Bone marrow (tissue), 2 donors: ENCODE data around the gene MYMX.

ENCODE experiments used
- DNase-seq, 2 donors: peaks; one replicate each; lab custom pipeline; 2025; lab: John Stamatoyannopoulos, UW

MYMX gene

GRCh38 chr6:44250718-44251123 is 34.0 kb downstream of the MYMX start:
- no peak for DNase-seq

GRCh38 chr6:44251576-44252524 is 35.1 kb downstream of the MYMX start:
- DNase-seq: no peak

DNA sequence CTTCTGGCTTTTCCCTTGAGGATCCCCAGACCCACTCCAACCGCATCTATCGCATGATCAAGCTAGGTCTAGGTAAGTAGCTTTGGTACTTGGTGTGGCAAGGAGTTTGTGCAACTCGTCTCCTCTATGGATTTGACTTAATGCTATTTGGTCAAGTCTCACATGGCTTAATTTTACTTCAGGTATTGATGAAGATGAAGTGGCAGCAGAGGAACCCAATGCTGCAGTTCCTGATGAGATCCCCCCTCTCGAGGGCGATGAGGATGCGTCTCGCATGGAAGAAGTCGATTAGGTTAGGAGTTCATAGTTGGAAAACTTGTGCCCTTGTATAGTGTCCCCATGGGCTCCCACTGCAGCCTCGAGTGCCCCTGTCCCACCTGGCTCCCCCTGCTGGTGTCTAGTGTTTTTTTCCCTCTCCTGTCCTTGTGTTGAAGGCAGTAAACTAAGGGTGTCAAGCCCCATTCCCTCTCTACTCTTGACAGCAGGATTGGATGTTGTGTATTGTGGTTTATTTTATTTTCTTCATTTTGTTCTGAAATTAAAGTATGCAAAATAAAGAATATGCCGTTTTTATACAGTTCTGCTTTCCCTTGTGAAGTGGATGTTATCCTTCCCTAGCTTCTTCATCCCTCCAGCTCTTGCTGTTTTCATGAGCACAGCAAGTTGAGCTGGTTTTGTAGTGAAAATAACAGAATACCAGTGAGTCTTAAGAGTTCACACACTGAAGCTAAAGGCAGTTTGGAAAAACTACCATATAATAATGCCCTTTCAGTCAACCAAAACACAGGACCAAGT is 36.8 kb downstream of the MYMX start:
- peak; percentile 7 to 38 for DNase-seq

DNA sequence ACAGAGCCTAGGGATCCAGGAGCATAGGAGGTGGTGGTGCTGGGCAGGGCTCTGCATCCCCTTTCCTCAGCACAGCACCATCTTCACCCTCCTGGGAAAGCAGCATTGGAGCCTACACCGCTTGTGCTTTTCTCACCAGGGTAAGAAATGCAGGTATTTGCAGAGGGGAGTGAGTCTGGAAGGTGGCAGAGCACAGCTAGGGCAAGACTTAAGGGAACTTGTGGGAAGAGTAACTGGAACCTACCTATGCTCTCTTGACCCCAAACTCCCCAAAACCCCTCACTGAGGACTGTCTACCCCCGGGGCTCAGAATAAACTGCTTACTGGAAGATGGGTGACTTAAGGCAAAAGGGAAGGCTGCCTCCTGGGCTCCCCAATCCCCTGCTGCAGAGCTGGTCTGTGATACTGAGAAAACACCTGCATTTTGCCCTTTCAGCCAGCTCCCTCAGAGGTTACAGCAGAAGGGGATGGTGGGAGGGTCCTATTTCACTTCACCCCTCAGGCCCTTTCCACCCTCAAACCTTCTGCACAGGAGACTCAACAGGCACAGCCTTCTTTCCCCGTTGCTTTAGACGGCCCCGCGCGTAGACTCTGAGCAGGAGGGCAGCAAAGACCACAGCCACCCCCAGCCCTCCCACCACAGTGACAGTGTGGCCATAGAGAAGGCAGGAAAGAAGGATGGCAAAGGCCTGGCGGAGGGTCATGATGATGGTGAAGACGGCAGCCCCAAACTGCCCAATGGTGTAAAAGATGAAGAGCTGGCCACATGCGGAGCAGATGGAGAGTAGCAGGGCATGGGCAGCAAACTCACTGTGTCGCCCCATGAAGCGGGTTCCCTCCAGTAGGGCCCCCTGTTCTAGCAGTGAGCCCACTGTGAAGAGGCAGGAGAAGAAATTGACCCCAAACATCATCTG is 37.7 kb downstream of the MYMX start:
- DNase-seq: no peak

GRCh38 chr6:44255105-44255808 is 38.5 kb downstream of the MYMX start:
- DNase-seq: no peak

- no peak for DNase-seq
Observed at GRCh38 chr6:44255871-44256774, 39.4 kb downstream of the MYMX start.

DNA sequence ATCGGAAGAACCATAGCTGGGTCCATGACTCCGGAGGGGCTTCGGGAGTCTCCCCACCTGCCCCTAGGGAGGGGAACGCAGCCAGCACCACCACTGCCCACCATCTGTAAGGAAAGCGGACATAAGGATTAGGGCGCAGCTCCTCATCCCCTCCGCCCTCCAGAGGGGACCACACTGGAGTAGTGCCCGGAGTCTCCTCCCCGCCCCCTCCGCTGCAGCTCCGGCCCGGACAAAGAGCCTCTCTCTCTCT is 40.0 kb downstream of the MYMX start:
- no peak for DNase-seq

DNA sequence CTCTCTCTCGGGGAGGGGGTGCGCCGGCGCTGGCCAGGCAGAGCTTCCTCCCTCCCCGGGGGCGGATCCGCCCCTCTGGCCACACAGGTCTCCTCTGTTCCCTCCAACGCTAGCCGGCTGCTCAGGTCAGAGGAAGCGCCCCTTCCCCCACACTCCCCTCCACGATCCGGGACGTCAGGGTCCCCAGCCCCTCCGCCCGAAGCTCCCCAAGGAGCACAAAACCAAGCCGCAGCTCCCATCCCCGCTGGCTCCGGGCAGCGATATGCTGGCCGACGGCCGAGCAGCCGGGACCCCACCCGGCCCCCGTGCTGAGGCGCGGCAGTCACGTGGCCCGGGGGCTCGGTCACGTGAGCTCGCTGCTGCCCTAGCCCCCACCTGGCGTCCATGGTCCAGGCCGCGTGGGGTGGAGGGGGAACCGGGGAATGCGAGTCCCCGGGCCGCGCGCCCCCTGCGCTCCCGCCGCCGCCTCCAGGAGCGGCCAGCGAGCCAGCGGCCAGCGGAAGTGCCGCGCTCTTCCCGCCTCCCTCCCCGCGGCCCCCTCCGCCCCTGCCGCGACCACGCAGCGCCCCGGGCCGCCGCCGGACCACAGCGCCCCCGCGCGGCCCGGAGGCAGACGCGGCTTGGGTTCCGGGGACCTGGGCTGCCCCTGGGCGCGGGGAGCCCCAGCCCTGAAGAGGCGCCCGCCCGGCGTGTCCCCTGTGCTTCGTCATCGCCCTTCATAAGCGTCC is 40.5 kb downstream of the MYMX start, which contains the start of gene SLC35B2:
Gene SLC35B2 (minus strand): TSS at position 504 of the 728 bp plus-strand sequence. CDS start 118 bp downstream, at position 386.
- DNase-seq: peak; percentile 23

DNA sequence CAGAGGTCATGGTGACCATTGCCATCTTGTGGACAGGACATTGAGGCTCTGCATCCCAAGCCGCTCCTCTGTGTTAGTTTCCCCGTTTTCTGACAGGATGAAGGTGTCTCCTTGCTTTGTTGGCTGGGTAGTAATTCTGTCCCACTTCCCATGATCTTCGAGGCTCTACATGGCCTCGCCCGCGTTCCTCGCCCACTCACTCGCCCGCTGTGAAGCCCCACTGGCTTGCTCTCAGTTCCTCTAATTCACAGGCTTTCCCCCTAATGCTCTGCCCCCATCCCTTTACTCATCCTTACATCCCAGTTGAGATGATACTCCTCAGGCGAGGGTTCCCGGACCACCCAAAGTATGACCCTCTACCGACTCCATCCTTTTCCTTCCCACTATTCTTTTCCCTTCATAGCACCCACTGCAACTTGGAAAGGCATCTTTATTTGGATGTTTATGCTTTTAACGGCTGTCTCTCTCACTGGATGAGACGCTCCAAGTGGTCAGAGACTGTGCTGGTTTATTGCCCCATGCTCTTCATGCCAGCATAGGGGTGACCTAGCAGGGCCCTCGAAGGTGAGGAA is 41.1 kb downstream of the MYMX start:
- no peak for DNase-seq

- no peak for DNase-seq
Observed at GRCh38 chr6:44258325-44258863, 41.7 kb downstream of the MYMX start.

DNA sequence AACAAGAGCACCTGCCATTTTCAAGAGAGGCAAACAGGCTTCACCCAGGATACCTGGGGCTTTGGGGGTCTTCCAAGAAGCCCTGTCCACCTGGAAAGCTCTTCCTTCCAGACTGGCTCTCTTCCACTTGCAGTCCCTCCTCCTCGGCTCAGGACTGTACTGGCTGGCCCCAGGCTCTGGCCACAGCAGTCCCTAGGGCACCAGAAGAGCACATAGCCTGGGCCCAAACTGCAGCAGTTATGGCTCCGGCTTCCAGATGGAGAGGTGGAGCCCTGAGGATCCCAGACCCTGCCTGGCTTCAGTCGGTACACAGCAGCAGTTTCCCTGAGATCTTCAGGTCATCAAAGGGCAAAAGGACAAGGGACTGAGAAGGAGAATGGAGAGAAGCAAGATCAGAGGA is 42.2 kb downstream of the MYMX start:
- no peak for DNase-seq

- DNase-seq: no peak
Observed at GRCh38 chr6:44260011-44260410, 43.3 kb downstream of the MYMX start.

GRCh38 chr6:44260451-44261297 is 43.9 kb downstream of the MYMX start:
- DNase-seq: no peak

DNA sequence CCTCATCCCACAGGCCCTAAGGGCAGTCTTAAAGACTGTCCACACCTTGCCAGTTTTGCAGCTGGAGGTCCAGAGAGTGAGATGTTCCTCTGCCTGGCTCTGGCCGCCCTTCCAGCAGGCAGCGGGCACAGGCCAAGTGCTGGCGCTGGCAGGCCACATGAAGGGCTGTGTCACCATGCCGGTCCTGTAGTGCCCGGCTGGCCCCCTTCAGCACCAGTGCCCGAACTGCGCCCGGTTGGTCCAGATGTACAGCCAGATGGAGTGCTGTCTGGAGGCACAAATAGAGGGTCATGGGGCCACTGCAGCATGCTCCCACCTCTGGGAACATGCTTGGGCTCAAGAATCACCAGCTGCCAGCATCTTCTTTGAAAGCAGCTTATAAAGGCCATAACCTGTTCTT is 44.9 kb downstream of the MYMX start:
- no peak for DNase-seq

GRCh38 chr6:44262467-44263353 is 46.0 kb downstream of the MYMX start:
- no peak for DNase-seq

DNA sequence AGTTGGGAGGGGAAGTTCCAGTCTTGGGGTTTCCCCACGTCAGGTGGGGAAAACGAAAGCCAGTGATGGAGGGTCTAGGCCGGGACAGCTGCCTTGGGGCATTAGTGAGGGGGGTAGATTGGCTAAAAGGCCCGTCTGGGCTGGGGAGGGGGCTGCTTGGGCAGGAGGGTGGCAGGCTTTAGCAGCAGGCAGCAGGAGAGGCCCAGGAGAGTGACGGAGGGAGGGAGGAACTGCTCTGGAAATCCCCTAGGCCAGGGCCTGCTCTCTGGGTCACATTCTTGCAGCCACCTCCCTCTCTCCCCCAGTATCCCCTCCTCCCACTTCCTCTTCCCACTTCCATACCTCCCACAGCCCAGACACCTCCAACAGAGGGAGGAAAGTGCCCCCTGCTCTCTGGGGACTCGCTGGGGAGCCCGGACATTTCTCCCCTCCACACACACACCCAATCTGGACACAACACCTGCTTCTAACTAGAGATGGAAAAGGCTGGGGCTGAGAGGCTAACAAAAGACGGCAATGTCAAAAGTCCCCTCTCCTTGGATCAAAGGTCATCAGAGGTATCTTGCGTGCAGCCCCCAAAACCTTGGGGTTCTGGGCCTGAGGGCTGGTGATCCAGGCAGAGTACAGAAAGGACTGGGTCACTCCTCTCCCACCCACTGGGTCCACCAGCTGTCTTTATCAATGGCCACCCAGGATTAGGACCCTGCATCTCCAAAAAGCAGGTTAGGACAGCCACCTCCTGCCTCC is 46.8 kb downstream of the MYMX start:
- peak; percentile 21 to 33 for DNase-seq
